Measurements from ENCODE around the gene CHIC1.
"Not testable (repeated sequence)": the region's sequence is repeated elsewhere in the genome, so short reads cannot be mapped to it uniquely, and the experiment has no call there.

CHIC1 gene

GRCh38 chrX:73562984-73563737 lies at the start of gene CHIC1:
CHIC1 (plus strand) TSS chrX:73563197; CDS start chrX:73563285, 88 bp downstream.
- no peak for TF ChIP-seq CTCF (IDR thresholded peaks at IDR 0.05; ENCODE audit: low read depth, low read length, missing control alignments)
- peak within 1 kb of the TSS; percentile 67 for H3K4me3 ChIP-seq (replicated peaks; ENCODE audit: low read depth, low read length)
- DNase-seq (ENCODE audit: extremely low read depth, low read depth) = peak; percentile 35

DNA sequence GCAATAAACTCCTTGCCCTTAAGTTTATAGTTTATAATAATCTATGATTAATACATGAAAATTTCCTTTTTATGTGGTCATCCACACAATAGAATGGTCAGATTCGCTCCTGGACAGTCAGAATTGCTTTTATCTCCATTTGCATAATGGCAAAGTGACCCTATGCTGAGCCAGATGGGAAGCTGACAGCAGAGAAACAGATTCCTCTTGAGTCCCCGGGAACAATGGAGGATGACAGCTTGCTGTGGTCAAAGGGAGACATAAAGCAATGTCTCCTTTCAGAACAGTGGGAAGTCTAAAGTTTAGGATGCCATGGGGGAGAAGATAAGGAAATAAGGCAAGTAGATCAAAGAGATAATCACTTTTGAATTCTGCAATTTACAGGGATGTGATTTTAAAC lies 40.2 kb upstream of the CHIC1 start:
- not testable (repeated sequence) for DNase-seq (ENCODE audit: extremely low read depth, low read depth); H3K4me3 ChIP-seq (replicated peaks; ENCODE audit: low read depth, low read length)

DNA sequence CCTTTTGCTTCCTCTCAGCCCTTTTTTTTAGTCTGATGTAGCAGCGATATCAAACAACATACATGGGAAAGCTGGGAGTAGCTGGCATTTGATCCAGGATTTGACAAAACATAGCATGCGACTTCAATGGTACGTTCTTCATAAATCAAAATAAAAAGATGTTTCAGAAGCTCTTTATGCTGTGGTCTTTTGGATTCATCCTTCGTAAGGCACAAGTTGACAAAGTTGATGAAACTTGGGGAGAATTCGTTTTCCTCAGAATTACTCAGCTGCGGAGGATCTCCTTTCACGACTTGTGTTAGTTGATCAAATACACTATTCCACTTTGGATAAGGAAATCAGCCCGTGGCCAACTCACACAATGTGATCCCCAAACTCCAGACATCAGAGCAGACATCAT lies 38.1 kb upstream of the CHIC1 start:
- no peak for DNase-seq (ENCODE audit: extremely low read depth, low read depth)
- no peak overlapping the region for H3K4me3 ChIP-seq (replicated peaks; ENCODE audit: low read depth, low read length)
- TF ChIP-seq CTCF (IDR thresholded peaks at IDR 0.05; ENCODE audit: low read depth, low read length, missing control alignments) = no peak

- no peak for TF ChIP-seq CTCF (IDR thresholded peaks at IDR 0.05; ENCODE audit: low read depth, low read length, missing control alignments)
- no peak for DNase-seq (ENCODE audit: extremely low read depth, low read depth)
- no peak overlapping the region for H3K4me3 ChIP-seq (replicated peaks; ENCODE audit: low read depth, low read length)
Measured at GRCh38 chrX:73525928-73526690, 36.9 kb upstream of the CHIC1 start.

GRCh38 chrX:73531655-73532054 lies 31.3 kb upstream of the CHIC1 start:
- not testable (repeated sequence) for H3K4me3 ChIP-seq (replicated peaks; ENCODE audit: low read depth, low read length); DNase-seq (ENCODE audit: extremely low read depth, low read depth)

DNA sequence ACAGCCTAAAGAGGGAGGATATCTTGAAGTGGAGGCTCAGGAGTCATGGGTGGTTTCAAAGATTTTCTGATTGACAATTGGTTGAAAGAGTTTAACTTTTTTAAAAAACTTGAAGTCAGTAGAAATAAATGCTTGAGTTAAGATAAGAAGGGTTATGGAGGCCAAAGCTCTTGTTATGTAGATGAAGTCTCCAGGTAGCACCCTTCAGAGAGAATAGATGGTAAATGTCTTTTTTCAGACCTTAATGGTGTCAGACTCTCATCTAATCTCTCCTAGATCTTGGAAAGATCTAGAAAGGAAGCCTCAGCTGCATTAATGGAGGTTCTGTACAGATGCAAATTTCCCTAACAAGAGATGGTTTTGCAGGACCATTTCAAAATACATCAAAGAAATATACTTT lies 6.8 kb upstream of the CHIC1 start:
- no peak for DNase-seq (ENCODE audit: extremely low read depth, low read depth)
- no peak overlapping the region for H3K4me3 ChIP-seq (replicated peaks; ENCODE audit: low read depth, low read length)
- TF ChIP-seq CTCF (IDR thresholded peaks at IDR 0.05; ENCODE audit: low read depth, low read length, missing control alignments) = no peak

DNA sequence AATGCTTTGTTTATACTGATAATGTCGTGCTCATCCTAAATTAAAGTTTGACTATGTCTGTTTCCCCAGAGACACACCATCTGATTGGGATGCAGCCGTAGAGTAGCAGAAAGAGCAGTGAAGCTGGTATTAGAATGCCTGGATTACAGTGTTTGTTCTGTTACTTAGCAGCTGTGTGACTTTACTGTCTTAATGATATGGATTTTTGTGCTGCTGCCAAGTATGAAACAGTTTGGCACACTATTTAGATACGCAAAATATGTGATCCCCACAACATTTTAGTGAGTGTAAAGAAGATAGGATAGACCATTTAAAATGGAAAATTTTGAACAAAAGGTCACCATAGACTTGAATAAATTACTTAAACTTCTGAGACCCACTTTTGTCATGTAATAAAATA lies 1.2 kb upstream of the CHIC1 start:
- H3K4me3 ChIP-seq (replicated peaks; ENCODE audit: low read depth, low read length) = peak overlapping the region; percentile 67; the same call in 1 of the 2 replicates
- no peak for TF ChIP-seq CTCF (IDR thresholded peaks at IDR 0.05; ENCODE audit: low read depth, low read length, missing control alignments)
- no peak for DNase-seq (ENCODE audit: extremely low read depth, low read depth)
